Loucy (cell line): ENCODE measurements around the gene LCOR.

ENCODE experiments used
- H2AFZ ChIP-seq: fragments of 200-600 bp; sonication (generic); 2 replicates; pipeline ENCODE4 v1.6.0; 2016; ENCODE audit warnings: antibody characterized with exemption, mild to moderate bottlenecking, low read length, moderate library complexity
- H3F3A ChIP-seq: fragments of 200-600 bp; 2 replicates; pipeline ENCODE4 v1.6.0; 2016; ENCODE audit warnings: antibody characterized with exemption, low read depth, mild to moderate bottlenecking
- H3K27me3 ChIP-seq: fragments of 200-600 bp; sonication (generic); 2 replicates; pipeline ENCODE4 v1.6.1; 2014; ENCODE audit warnings: low read length, mild to moderate bottlenecking; ENCODE audit not compliant: insufficient read depth, poor library complexity, severe bottlenecking
- H3K36me3 ChIP-seq: fragments of 200-600 bp; sonication (generic); 2 replicates; pipeline ENCODE4 v1.6.1; 2016; ENCODE audit warnings: low read length; ENCODE audit not compliant: insufficient read depth
- H3K4me1 ChIP-seq: fragments of 200-600 bp; sonication (generic); 2 replicates; pipeline ENCODE4 v1.5.1; 2014; ENCODE audit warnings: low read length, mild to moderate bottlenecking; ENCODE audit not compliant: insufficient read depth, poor library complexity, severe bottlenecking
- H3K4me2 ChIP-seq: fragments of 200-600 bp; sonication (generic); 2 replicates; pipeline ENCODE4 v1.6.0; 2014; ENCODE audit warnings: antibody characterized with exemption, low read length, low read depth, mild to moderate bottlenecking; ENCODE audit not compliant: poor library complexity, severe bottlenecking
- H3K4me3 ChIP-seq: fragments of 200-600 bp; sonication (generic); 2 replicates; pipeline ENCODE4 v1.5.1; 2014; ENCODE audit warnings: low read length, mild to moderate bottlenecking, mixed read lengths; ENCODE audit not compliant: poor library complexity, severe bottlenecking
- H3K79me2 ChIP-seq: fragments of 200-600 bp; sonication (generic); 2 replicates; pipeline ENCODE4 v1.6.1; 2014; ENCODE audit warnings: low read length; ENCODE audit not compliant: insufficient read depth
- H3K9ac ChIP-seq: fragments of 200-600 bp; sonication (generic); 2 replicates; pipeline ENCODE4 v1.6.0; 2014; ENCODE audit warnings: mild to moderate bottlenecking, low read depth, low read length, moderate library complexity; ENCODE audit not compliant: poor library complexity, severe bottlenecking
- H3K9me2 ChIP-seq: fragments of 200-600 bp; sonication (generic); replicated peaks from 2 replicates; pipeline ENCODE4 v1.6.1; 2016; ENCODE audit warnings: low read depth, low read length, mixed read lengths
- H3K9me3 ChIP-seq: fragments of 200-600 bp; sonication (generic); 2 replicates; pipeline ENCODE4 v1.6.1; 2014; ENCODE audit warnings: mild to moderate bottlenecking, antibody characterized with exemption, low read length, low read depth; ENCODE audit not compliant: insufficient read depth
- H4K20me1 ChIP-seq: fragments of 200-600 bp; sonication (generic); 2 replicates; pipeline ENCODE4 v1.6.0; 2014; ENCODE audit warnings: antibody characterized with exemption, low read length, mild to moderate bottlenecking; ENCODE audit not compliant: insufficient read depth, poor library complexity, severe bottlenecking
- EZH2phosphoT487 ChIP-seq: fragments of 200-600 bp; IDR thresholded peaks from 2 replicates; pipeline ENCODE4 v1.6.1; 2018; ENCODE audit warnings: antibody characterized with exemption, mild to moderate bottlenecking, moderate library complexity, borderline replicate concordance
- TF ChIP-seq, protein P1 (sequence below): fragments of 200-600 bp; sonication (generic); conservative IDR thresholded peaks from 2 replicates; pipeline ENCODE4 v1.5.1; 2014; ENCODE audit warnings: mild to moderate bottlenecking, antibody characterized with exemption, low read length

LCOR gene

DNA sequence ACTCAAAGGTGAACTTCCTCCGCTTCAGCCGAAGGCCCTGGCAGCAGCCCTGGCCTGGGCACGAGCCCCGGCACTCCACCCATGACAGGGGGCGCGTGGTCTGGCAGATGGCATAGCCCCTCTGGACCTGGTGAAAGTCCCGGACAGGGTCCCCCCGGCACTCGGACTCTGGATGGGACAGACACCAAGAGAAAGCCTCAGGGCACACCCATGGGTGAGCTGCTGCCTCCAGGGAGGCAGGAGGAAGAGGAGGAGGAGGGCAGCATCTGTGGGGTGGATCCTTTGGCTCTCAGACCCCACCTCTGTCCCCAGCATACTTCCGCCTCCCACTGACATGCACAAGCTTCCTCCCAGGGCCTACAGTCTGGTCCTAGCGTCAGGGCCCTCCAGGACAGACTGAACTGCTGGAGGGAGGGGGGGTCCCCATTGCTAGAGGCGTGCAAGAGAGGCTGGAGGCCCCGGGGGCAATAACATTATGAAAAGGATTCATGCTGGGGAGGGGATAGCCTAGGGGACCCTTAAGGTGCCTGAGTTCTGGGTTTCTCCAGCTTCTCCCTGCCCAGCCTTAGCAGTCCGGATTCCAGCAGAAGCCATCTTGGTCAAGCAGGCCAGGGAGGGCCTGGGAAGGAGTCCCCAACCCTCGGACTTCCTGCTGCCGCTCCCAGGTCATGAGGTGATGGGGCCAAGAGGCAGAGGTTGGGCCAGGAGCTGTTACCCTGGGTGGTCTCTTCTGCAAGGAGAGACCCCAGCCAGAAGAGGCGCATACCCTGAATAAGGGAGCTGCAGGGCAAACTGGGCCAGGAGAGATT lies 169.3 kb downstream of the LCOR start:
- TF ChIP-seq EZH2phosphoT487 = no peak
- TF ChIP-seq, protein P1, sequence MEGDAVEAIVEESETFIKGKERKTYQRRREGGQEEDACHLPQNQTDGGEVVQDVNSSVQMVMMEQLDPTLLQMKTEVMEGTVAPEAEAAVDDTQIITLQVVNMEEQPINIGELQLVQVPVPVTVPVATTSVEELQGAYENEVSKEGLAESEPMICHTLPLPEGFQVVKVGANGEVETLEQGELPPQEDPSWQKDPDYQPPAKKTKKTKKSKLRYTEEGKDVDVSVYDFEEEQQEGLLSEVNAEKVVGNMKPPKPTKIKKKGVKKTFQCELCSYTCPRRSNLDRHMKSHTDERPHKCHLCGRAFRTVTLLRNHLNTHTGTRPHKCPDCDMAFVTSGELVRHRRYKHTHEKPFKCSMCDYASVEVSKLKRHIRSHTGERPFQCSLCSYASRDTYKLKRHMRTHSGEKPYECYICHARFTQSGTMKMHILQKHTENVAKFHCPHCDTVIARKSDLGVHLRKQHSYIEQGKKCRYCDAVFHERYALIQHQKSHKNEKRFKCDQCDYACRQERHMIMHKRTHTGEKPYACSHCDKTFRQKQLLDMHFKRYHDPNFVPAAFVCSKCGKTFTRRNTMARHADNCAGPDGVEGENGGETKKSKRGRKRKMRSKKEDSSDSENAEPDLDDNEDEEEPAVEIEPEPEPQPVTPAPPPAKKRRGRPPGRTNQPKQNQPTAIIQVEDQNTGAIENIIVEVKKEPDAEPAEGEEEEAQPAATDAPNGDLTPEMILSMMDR = no peak
- no peak overlapping the region for H2AFZ ChIP-seq
- H3K9ac ChIP-seq = no peak overlapping the region
- no peaks in the 10 kb centered on the region for H3F3A ChIP-seq
- H3K79me2 ChIP-seq = no peaks in the 10 kb centered on the region
- no peaks in the 10 kb centered on the region for H4K20me1 ChIP-seq
- H3K4me1 ChIP-seq = no peaks in the 10 kb centered on the region
- H3K9me2 ChIP-seq = no peaks in the 10 kb centered on the region
- no peaks in the 10 kb centered on the region for H3K36me3 ChIP-seq
- H3K4me3 ChIP-seq = no peak overlapping the region
- no peaks in the 10 kb centered on the region for H3K9me3 ChIP-seq
- no peak overlapping the region for H3K4me2 ChIP-seq
- no peaks in the 10 kb centered on the region for H3K27me3 ChIP-seq

DNA sequence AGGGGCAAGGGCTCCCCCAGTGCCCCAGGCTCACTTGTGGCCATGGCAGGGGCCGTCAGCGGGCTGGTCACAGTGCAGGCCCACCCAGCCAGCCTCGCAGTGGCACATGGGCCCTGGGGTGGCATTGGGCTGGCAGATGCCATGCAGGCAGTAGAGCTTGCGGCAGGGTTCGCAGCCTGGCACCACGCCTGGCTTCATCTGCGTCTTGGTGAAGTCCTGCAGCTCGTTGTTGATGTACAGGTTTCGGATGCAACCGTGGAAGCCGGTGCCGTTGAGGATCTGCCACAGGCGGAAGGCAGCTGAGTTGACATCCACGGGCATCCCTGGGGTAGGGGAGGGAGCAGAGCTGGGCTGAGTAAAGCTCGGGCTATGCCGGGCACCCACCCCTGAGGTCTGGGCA lies 170.6 kb downstream of the LCOR start:
- no peaks in the 10 kb centered on the region for H3K4me1 ChIP-seq
- TF ChIP-seq, protein P1 = no peak
- no peaks in the 10 kb centered on the region for H3K27me3 ChIP-seq
- H3K36me3 ChIP-seq = no peaks in the 10 kb centered on the region
- no peak overlapping the region for H2AFZ ChIP-seq
- no peaks in the 10 kb centered on the region for H3F3A ChIP-seq
- no peaks in the 10 kb centered on the region for H3K9me2 ChIP-seq
- peaks cover 10% of the 10 kb centered on the region for H3K9me3 ChIP-seq
- H3K79me2 ChIP-seq = no peaks in the 10 kb centered on the region
- no peaks in the 10 kb centered on the region for H4K20me1 ChIP-seq
- H3K4me3 ChIP-seq = no peak overlapping the region
- no peak overlapping the region for H3K9ac ChIP-seq
- no peak overlapping the region for H3K4me2 ChIP-seq

DNA sequence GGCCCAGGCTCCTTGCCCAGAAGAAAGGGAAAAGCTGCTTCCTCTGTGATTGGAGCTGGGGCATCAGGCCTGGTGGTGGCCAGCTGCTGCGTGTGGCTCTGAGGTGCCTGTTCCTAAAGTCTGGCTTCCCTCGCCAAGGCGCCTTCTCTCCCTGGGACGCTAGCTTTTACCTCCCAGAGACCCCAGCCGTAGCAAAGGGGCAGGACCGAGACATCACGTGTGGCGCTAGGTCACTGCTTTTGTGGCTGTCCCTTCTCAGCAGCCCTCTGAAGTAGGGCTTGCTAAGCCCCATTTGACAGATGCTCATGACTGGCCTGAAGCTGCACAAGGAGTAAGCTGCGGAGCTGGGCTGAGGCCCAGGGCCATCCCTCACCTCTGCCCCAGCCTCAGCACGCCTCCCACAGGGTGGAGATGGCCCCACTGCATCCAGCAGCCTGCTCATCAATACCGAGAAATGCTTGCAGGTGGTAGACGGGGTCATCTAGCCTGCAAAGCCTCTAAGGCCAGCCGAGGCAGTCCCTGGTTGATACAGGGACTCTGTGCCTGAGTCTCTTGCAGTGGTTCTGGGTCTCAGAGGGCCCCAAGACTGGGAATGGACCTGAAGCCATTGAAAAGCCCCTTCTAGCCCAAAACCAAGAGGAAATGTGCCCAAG lies 171.2 kb downstream of the LCOR start:
- Histone ChIP-seq H3K9me2 (no peaks in the 10 kb centered on the region), H3K9me3 (peaks cover 11% of the 10 kb centered on the region), H3K4me3 (no peak overlapping the region), H3K9ac (no peak overlapping the region), H3K27me3 (no peaks in the 10 kb centered on the region), H3K79me2 (no peaks in the 10 kb centered on the region), H3K4me1 (no peaks in the 10 kb centered on the region), H2AFZ (no peak overlapping the region), H3F3A (no peaks in the 10 kb centered on the region), H4K20me1 (no peaks in the 10 kb centered on the region), H3K4me2 (no peak overlapping the region), H3K36me3 (no peaks in the 10 kb centered on the region)
- no peak for TF ChIP-seq EZH2phosphoT487
- TF ChIP-seq, protein P1 = no peak
